ENCODE results near the gene PRSS22.

- TF ChIP-seq TAF1 (IDR thresholded peaks at IDR 0.05; ENCODE audit: borderline replicate concordance, insufficient read depth, low read length), result no peak
- no peak for TF ChIP-seq SIN3A (IDR thresholded peaks at IDR 0.05; ENCODE audit: borderline replicate concordance, insufficient read depth, low read length)
- no peak for TF ChIP-seq POLR2AphosphoS5 (IDR thresholded peaks at IDR 0.05; ENCODE audit: low read depth, low read length)
These were observed 14.0 kb upstream of the PRSS22 start for GRCh38 chr16:2871926-2872325.
